Measurements from ENCODE around the gene LHPP. TPM values are rescaled to one million over a fixed set of nuclear protein-coding genes. Genes with fewer than 3 reads are reported as not detected.

The LHPP gene
- total and polyA plus RNA-seq, 2 experiments from 2014 or later = 27.4 to 40.2 TPM

DNA sequence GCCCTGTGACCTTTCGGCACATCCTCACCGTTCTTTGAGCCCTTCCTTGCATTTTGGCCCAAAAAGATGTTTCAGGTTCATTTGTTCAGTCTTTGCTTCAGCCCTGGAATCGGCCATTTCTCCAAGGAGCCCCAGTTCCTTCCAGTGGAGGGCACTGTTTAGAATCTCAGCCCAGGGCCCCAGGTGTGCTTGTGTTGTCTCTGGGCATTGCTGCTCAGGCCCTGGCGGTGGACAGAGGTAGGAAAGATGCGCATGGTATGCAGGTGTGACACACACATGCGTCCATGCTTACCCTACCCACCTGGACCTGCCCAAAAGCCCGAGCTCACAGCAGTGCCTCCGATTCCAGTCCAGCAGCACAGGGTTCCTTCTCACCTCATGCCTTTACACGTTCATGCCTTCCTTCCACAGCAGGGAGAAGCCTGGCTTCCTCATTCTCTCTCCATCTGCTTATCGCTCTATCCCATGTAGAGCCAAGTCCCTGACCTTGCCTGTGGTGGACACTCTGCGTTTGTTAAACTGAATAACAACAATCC lies 70.6 kb downstream of the LHPP start:
- Mint-ChIP-seq H3K9me3 (no peaks in the 10 kb centered on the region), H3K36me3 (ENCODE audit: low read depth) (no peaks in the 10 kb centered on the region), H3K27me3 (ENCODE audit: insufficient read depth, low read depth, poor library complexity) (peaks cover 9% of the 10 kb centered on the region), H3K27ac (no peak overlapping the region), H3K4me1 (peaks cover 37% of the 10 kb centered on the region), H3K4me3 (no peak overlapping the region)
- no peak overlapping the region for H3K4me2 ChIP-seq
- no peaks in the 10 kb centered on the region for H3K36me3 ChIP-seq (ENCODE audit: insufficient read depth)
- H2AFZ ChIP-seq = no peak overlapping the region
- DNase-seq (ENCODE audit: low spot score) (peak; percentile 91), ATAC-seq (peak; percentile 62)
- 0 out of 2 replicates have a peak, but pooled peaks cover 10% of the 10 kb centered on the region for H3F3A ChIP-seq (replicated peaks; ENCODE audit: low read depth)
- TF ChIP-seq, protein P1, sequence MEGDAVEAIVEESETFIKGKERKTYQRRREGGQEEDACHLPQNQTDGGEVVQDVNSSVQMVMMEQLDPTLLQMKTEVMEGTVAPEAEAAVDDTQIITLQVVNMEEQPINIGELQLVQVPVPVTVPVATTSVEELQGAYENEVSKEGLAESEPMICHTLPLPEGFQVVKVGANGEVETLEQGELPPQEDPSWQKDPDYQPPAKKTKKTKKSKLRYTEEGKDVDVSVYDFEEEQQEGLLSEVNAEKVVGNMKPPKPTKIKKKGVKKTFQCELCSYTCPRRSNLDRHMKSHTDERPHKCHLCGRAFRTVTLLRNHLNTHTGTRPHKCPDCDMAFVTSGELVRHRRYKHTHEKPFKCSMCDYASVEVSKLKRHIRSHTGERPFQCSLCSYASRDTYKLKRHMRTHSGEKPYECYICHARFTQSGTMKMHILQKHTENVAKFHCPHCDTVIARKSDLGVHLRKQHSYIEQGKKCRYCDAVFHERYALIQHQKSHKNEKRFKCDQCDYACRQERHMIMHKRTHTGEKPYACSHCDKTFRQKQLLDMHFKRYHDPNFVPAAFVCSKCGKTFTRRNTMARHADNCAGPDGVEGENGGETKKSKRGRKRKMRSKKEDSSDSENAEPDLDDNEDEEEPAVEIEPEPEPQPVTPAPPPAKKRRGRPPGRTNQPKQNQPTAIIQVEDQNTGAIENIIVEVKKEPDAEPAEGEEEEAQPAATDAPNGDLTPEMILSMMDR (conservative IDR thresholded peaks at IDR 0.05; ENCODE audit: low read depth in 2 of 2) = peak; percentile 78 to 82
- TF ChIP-seq, protein P2, sequence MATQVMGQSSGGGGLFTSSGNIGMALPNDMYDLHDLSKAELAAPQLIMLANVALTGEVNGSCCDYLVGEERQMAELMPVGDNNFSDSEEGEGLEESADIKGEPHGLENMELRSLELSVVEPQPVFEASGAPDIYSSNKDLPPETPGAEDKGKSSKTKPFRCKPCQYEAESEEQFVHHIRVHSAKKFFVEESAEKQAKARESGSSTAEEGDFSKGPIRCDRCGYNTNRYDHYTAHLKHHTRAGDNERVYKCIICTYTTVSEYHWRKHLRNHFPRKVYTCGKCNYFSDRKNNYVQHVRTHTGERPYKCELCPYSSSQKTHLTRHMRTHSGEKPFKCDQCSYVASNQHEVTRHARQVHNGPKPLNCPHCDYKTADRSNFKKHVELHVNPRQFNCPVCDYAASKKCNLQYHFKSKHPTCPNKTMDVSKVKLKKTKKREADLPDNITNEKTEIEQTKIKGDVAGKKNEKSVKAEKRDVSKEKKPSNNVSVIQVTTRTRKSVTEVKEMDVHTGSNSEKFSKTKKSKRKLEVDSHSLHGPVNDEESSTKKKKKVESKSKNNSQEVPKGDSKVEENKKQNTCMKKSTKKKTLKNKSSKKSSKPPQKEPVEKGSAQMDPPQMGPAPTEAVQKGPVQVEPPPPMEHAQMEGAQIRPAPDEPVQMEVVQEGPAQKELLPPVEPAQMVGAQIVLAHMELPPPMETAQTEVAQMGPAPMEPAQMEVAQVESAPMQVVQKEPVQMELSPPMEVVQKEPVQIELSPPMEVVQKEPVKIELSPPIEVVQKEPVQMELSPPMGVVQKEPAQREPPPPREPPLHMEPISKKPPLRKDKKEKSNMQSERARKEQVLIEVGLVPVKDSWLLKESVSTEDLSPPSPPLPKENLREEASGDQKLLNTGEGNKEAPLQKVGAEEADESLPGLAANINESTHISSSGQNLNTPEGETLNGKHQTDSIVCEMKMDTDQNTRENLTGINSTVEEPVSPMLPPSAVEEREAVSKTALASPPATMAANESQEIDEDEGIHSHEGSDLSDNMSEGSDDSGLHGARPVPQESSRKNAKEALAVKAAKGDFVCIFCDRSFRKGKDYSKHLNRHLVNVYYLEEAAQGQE (IDR thresholded peaks at IDR 0.05; ENCODE audit: unreplicated experiment) = no peak
- H3K4me3 ChIP-seq = no peak overlapping the region
- H3K27me3 ChIP-seq (ENCODE audit: insufficient read depth) = no peaks in the 10 kb centered on the region
- 0 out of 2 replicates have a peak overlapping the region, but pooled peaks have one; percentile 50 for H3K27ac ChIP-seq (ENCODE audit: low read depth)
- peaks cover 10% of the 10 kb centered on the region for H3K4me1 ChIP-seq (ENCODE audit: insufficient read depth)
- no peaks in the 10 kb centered on the region for H3K79me2 ChIP-seq (replicated peaks; ENCODE audit: insufficient read depth)
- H4K20me1 ChIP-seq (replicated peaks; ENCODE audit: insufficient read depth) = no peaks in the 10 kb centered on the region
- H3K9me2 ChIP-seq (ENCODE audit: insufficient read depth) = no peaks in the 10 kb centered on the region

DNA sequence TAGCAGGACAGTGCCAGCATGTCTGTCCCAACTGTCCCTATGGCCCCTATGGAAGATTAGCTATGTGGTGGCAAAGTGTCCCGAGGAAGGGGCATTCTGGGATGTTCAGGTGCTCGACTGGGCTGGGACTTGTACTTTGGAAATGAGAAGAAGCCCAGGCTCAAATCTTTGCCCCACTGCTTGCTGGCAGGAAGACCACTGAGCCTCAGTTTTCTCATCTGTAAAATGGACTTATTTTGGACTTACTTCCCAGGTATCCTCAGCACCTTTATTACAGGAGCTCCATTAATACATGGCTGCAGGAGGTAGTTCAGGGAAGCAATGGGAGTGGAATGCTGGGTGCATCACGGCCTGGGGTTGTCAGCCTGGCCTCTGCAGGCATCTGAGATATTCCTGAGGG lies 71.2 kb downstream of the LHPP start:
- Mint-ChIP-seq H3K36me3 (ENCODE audit: low read depth) (no peaks in the 10 kb centered on the region), H3K27me3 (ENCODE audit: insufficient read depth, low read depth, poor library complexity) (peaks cover 9% of the 10 kb centered on the region), H3K9me3 (no peaks in the 10 kb centered on the region), H3K4me3 (no peak overlapping the region), H3K4me1 (peaks cover 37% of the 10 kb centered on the region), H3K27ac (no peak overlapping the region)
- Histone ChIP-seq H3K27me3 (ENCODE audit: insufficient read depth) (no peaks in the 10 kb centered on the region), H3K9me2 (ENCODE audit: insufficient read depth) (no peaks in the 10 kb centered on the region), H3K4me3 (no peak overlapping the region), H3K4me1 (ENCODE audit: insufficient read depth) (peaks cover 10% of the 10 kb centered on the region), H2AFZ (no peak overlapping the region), H3K79me2 (replicated peaks; ENCODE audit: insufficient read depth) (no peaks in the 10 kb centered on the region), H4K20me1 (replicated peaks; ENCODE audit: insufficient read depth) (no peaks in the 10 kb centered on the region), H3F3A (replicated peaks; ENCODE audit: low read depth) (0 out of 2 replicates have a peak, but pooled peaks cover 10% of the 10 kb centered on the region), H3K4me2 (no peak overlapping the region), H3K27ac (ENCODE audit: low read depth) (0 out of 2 replicates have a peak overlapping the region, but pooled peaks have one; percentile 50), H3K36me3 (ENCODE audit: insufficient read depth) (no peaks in the 10 kb centered on the region)
- no peak for ATAC-seq
- no peak for DNase-seq (ENCODE audit: low spot score)
- TF ChIP-seq ZNF114 (CRISPR knock-in tag; IDR thresholded peaks at IDR 0.05) (no peak), ZNF331 (CRISPR knock-in tag; IDR thresholded peaks at IDR 0.05; ENCODE audit: low read depth) (no peak), STAT1 (IDR thresholded peaks at IDR 0.05; ENCODE audit: unreplicated experiment) (no peak)
- TF ChIP-seq, protein P1 (conservative IDR thresholded peaks at IDR 0.05; ENCODE audit: low read depth in 2 of 2) = no peak
- TF ChIP-seq, protein P2 (IDR thresholded peaks at IDR 0.05; ENCODE audit: unreplicated experiment) = no peak
- TF ChIP-seq, protein P3, sequence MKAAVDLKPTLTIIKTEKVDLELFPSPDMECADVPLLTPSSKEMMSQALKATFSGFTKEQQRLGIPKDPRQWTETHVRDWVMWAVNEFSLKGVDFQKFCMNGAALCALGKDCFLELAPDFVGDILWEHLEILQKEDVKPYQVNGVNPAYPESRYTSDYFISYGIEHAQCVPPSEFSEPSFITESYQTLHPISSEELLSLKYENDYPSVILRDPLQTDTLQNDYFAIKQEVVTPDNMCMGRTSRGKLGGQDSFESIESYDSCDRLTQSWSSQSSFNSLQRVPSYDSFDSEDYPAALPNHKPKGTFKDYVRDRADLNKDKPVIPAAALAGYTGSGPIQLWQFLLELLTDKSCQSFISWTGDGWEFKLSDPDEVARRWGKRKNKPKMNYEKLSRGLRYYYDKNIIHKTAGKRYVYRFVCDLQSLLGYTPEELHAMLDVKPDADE (IDR thresholded peaks at IDR 0.05) = no peak

All from GM23338 (cell line).